ENCODE results near the gene EAF1.
"Not testable (repeated sequence)": the region's sequence is repeated elsewhere in the genome, so short reads cannot be mapped to it uniquely, and the experiment has no call there.

Gene EAF1

GRCh38 chr3:15454965-15455364 is 27.6 kb downstream of the EAF1 start:
- CTCF ChIA-PET: interaction anchor here (0.8 to 1.5 kb wide), 2 partner anchors 8 to 45 kb away, joined by 3 to 5 read pairs; no protein-coding TSS in a partner anchor
- TF ChIP-seq CTCF (IDR thresholded peaks at IDR 0.05; ENCODE audit: control extremely low read depth, extremely low read depth, low read depth, missing control alignments): no peak
- no peak for DNase-seq (ENCODE audit: extremely low spot score)
- POLR2A ChIA-PET: interaction anchor here (0.5 kb wide), 1 partner anchor 56 kb away, joined by 13 read pairs; no protein-coding TSS in a partner anchor

- DNase-seq (ENCODE audit: extremely low spot score): no peak
- CTCF ChIA-PET: interaction anchor here (1.5 kb wide), 1 partner anchor 44 kb away, joined by 5 read pairs; no protein-coding TSS in a partner anchor
- POLR2A ChIA-PET: no interaction called here
- no peak for TF ChIP-seq CTCF (IDR thresholded peaks at IDR 0.05; ENCODE audit: control extremely low read depth, extremely low read depth, low read depth, missing control alignments)
These were observed 28.4 kb downstream of the EAF1 start for GRCh38 chr3:15455756-15456155.

- DNase-seq (ENCODE audit: extremely low spot score): no peak
- TF ChIP-seq CTCF (IDR thresholded peaks at IDR 0.05; ENCODE audit: control extremely low read depth, extremely low read depth, low read depth, missing control alignments): no peak
- ChIA-PET CTCF (interaction anchor here (1.1 kb wide), 1 partner anchor 13 kb away, joined by 3 read pairs; no protein-coding TSS in a partner anchor), POLR2A (no interaction called here)
These were observed 28.9 kb downstream of the EAF1 start for GRCh38 chr3:15456321-15456720.

GRCh38 chr3:15456915-15457314 is 29.5 kb downstream of the EAF1 start:
- CTCF ChIA-PET: interaction anchor here (1.1 kb wide), 1 partner anchor 13 kb away, joined by 3 read pairs; no protein-coding TSS in a partner anchor
- POLR2A ChIA-PET; DNase-seq (ENCODE audit: extremely low spot score): not testable (repeated sequence)

- no peak for TF ChIP-seq CTCF (IDR thresholded peaks at IDR 0.05; ENCODE audit: control extremely low read depth, extremely low read depth, low read depth, missing control alignments)
- ChIA-PET POLR2A (no interaction called here), CTCF (no interaction called here)
- no peak for DNase-seq (ENCODE audit: extremely low spot score)
These were observed 30.9 kb downstream of the EAF1 start for GRCh38 chr3:15458212-15458780.

GRCh38 chr3:15460891-15461531 is 33.6 kb downstream of the EAF1 start:
- TF ChIP-seq CTCF (IDR thresholded peaks at IDR 0.05; ENCODE audit: control extremely low read depth, extremely low read depth, low read depth, missing control alignments): no peak
- no peak for DNase-seq (ENCODE audit: extremely low spot score)
- ChIA-PET POLR2A (no interaction called here), CTCF (interaction anchor here (0.9 to 1.6 kb wide), 4 partner anchors 8 to 38 kb away, joined by 3 to 5 read pairs (median 4); no protein-coding TSS in a partner anchor)

- TF ChIP-seq CTCF (IDR thresholded peaks at IDR 0.05; ENCODE audit: control extremely low read depth, extremely low read depth, low read depth, missing control alignments): no peak
- CTCF ChIA-PET: interaction anchor here (1.1 to 1.6 kb wide), 2 partner anchors 19 to 57 kb away, joined by 3 to 5 read pairs; no protein-coding TSS in a partner anchor
- no peak for DNase-seq (ENCODE audit: extremely low spot score)
- POLR2A ChIA-PET: no interaction called here
These were observed 35.1 kb downstream of the EAF1 start for GRCh38 chr3:15462451-15462850.

Measured in GM10248 (cell line).